Measurements from ENCODE around the gene SMIM24.

DNA sequence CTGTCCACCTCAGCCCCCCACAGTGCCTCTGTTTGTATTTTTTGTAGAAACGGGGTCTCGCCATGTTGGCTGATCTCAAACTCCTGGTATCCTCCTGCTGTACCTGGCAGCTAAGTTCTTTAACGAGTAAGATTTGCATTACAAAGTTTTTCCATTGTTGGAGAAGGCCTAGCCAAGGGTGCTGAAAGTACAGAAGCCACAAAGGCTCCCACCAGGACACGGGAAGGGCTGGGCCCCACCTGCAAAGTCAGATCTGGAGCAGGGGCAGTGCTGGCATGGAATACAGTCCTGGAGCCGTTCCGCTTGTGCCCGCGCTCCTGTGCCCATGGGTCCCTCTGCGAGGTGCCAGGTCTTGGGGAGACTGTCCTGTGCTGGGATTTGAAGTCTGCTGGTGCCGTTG is 37.9 kb upstream of the SMIM24 start:
- TF ChIP-seq, protein P1, sequence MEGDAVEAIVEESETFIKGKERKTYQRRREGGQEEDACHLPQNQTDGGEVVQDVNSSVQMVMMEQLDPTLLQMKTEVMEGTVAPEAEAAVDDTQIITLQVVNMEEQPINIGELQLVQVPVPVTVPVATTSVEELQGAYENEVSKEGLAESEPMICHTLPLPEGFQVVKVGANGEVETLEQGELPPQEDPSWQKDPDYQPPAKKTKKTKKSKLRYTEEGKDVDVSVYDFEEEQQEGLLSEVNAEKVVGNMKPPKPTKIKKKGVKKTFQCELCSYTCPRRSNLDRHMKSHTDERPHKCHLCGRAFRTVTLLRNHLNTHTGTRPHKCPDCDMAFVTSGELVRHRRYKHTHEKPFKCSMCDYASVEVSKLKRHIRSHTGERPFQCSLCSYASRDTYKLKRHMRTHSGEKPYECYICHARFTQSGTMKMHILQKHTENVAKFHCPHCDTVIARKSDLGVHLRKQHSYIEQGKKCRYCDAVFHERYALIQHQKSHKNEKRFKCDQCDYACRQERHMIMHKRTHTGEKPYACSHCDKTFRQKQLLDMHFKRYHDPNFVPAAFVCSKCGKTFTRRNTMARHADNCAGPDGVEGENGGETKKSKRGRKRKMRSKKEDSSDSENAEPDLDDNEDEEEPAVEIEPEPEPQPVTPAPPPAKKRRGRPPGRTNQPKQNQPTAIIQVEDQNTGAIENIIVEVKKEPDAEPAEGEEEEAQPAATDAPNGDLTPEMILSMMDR (IDR thresholded peaks at IDR 0.05) = no peak
- TF ChIP-seq POLR2A (IDR thresholded peaks at IDR 0.05) (no peak), POLR2AphosphoS5 (IDR thresholded peaks at IDR 0.05) (no peak)
